ENCODE measurements around the gene LPP.

The LPP gene

DNA sequence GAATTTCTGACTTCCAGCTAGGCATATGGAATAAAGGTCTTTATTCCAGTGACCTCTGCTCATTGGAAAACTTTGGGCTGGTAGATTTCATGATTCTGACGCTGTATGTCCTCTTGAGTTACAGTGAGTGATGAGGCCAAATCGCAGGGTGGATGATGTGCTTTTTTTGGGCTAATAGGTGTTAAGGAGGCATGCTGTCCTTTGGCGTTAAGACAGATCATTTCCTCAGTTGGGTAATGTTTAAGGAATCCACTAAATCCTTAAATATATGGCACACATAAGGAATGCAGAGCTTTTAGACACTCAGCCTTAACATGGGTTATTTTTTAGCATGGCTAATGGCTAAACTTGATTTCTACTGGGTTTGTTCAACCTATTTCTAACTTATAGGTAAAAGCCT lies 87.9 kb downstream of the LPP start:
- no peak for TF ChIP-seq GATA2 (IDR thresholded peaks at IDR 0.05; ENCODE audit: low read depth, low read length)
- TF ChIP-seq GATA3 (IDR thresholded peaks at IDR 0.05; ENCODE audit: low read depth, low read length), result no peak

GRCh38 chr3:188242436-188243123 lies 88.6 kb downstream of the LPP start:
- no peak for TF ChIP-seq GATA2 (IDR thresholded peaks at IDR 0.05; ENCODE audit: low read depth, low read length)
- no peak for TF ChIP-seq GATA3 (IDR thresholded peaks at IDR 0.05; ENCODE audit: low read depth, low read length)

GRCh38 chr3:188243124-188243795 lies 89.3 kb downstream of the LPP start:
- no peak for TF ChIP-seq GATA3 (IDR thresholded peaks at IDR 0.05; ENCODE audit: low read depth, low read length)
- no peak for TF ChIP-seq GATA2 (IDR thresholded peaks at IDR 0.05; ENCODE audit: low read depth, low read length)

- no peak for TF ChIP-seq GATA2 (IDR thresholded peaks at IDR 0.05; ENCODE audit: low read depth, low read length)
- TF ChIP-seq GATA3 (IDR thresholded peaks at IDR 0.05; ENCODE audit: low read depth, low read length), result no peak
Observed at GRCh38 chr3:188244395-188244861, 90.5 kb downstream of the LPP start.

GRCh38 chr3:188246905-188247304 lies 92.9 kb downstream of the LPP start:
- TF ChIP-seq GATA3 (IDR thresholded peaks at IDR 0.05; ENCODE audit: low read depth, low read length) (no peak), GATA2 (IDR thresholded peaks at IDR 0.05; ENCODE audit: low read depth, low read length) (no peak)

DNA sequence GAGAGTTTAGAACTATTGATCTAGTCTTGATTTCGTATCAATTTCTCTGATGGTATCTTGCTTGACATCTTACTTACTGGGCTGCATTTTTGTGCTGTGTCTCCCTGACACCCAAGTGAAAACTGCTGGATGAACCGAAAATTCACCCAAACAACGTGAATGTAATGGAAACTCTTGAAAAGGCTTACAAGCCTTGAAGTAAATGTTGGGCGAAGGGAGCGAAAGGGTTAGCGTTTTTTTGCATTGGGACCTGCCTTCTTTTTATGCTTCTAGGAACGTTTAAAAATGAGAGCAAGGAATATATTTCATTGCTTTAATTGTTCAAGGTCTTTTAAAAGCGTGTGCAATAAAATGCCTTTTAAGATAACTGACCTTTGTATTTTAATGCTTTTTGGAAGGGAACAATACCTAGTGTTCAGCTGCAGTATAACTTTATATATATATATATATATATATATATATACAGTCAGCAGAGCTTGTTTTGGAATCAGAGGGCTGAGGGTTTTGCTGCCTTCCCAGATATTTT lies 94.1 kb downstream of the LPP start:
- TF ChIP-seq GATA3 (IDR thresholded peaks at IDR 0.05; ENCODE audit: low read depth, low read length) (no peak), GATA2 (IDR thresholded peaks at IDR 0.05; ENCODE audit: low read depth, low read length) (no peak)

DNA sequence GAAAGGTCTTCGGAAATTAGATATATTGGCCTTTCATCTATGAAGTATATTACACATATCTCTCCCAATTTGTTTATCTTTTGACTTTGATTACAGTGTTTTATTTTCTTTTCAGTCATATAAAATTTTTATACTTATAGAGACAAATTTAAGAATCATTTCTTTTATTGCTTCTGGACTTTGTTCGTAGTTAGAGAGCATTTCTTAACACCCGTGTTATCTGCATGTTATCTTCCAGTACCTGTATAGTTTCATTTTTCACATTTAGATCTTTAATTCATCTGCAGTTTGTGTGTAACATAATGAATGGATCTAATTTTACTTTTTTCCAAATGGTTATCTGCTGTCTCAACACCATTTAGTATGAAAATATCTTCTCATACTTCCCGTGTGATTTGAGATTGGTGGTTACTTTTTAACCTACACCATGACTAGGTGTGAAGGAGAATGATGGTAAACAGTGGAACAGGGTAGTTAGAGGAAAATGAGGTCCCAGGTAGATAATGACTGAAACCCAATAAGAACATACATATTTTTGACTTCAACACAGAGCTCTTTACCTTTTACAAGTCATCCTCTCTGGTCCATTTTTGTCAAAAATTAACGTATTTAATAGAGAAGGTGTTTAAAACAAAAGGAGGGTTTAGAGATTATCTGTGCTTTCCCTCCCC lies 99.3 kb downstream of the LPP start:
- TF ChIP-seq GATA3 (IDR thresholded peaks at IDR 0.05; ENCODE audit: low read depth, low read length), result no peak

DNA sequence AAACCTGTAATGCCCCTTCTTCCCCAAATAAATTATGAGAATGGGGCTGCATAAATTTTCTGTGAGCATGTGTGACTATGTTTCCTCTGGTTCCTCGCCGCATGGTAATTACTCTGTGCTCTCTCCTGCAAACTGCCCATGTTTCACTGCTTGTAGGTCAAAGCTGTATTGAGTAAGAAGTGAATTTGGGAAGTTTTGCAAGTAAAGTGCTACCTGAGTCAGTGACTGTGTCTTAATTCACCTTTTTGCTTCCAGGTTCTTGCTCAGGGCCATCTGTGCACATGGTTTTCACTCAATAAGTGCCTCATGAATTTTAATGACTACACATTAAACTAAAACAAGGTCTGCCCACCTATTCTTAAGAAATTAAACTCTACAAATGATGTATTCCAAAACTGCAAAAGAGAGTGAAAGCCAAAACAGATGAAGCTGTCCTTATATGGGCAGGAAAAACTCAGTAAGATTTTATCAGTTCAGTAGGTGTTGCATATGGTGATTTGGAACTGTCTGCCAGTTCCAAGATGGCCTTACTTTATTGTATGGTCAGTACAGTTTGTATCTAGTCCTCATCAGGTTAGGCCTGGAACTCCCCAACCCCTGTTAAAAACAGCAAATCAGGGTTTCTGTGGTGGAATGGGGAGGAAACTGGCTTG lies 100.0 kb downstream of the LPP start:
- TF ChIP-seq GATA2 (IDR thresholded peaks at IDR 0.05; ENCODE audit: low read depth, low read length), result no peak
- TF ChIP-seq GATA3 (IDR thresholded peaks at IDR 0.05; ENCODE audit: low read depth, low read length), result no peak

DNA sequence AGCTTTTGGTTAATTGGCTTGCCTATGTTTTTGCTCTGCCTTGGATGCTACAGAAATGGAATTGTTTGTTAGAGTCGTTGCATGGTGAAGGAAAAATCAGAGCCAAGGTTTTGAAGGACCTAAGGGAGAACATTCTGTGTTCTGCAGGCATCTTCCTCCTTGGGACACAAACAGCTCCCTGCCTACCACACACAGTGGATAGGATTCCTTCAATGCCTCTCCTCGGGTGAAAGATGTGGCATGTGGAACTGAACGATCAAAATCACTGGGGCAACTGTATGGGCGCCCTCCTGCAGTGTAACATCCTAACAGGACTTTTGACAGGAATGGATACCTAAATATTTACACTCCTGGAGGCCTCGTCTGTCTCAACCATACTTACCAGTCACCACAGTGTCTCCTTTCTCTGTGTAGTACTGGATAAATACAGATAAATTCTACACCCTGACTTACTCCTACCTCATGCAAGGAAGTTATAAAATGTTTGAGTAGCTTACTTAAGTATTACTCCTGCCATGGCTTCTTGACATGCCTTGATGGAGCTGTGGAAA lies 100.6 kb downstream of the LPP start:
- TF ChIP-seq GATA3 (IDR thresholded peaks at IDR 0.05; ENCODE audit: low read depth, low read length) (no peak), GATA2 (IDR thresholded peaks at IDR 0.05; ENCODE audit: low read depth, low read length) (no peak)

DNA sequence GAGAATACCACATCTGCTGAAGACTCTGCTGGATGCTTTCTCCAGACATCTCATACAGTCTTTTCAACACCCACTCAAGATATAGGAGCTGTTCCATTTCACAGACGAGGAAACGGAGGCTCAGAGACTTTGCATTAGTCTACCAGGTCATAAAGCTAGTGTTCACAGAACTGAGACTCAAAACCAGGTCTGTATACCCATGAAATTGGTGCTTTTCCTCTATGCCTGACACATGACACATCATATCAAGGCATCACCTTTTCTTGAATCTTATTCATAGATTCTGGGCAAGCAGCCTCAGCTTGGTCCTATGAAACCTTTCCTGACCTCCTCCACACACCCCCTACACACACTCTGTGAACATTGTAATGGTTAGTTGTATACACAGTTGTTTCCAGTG lies 101.2 kb downstream of the LPP start:
- TF ChIP-seq GATA2 (IDR thresholded peaks at IDR 0.05; ENCODE audit: low read depth, low read length) (no peak), GATA3 (IDR thresholded peaks at IDR 0.05; ENCODE audit: low read depth, low read length) (no peak)

- no peak for TF ChIP-seq GATA3 (IDR thresholded peaks at IDR 0.05; ENCODE audit: low read depth, low read length)
- no peak for TF ChIP-seq GATA2 (IDR thresholded peaks at IDR 0.05; ENCODE audit: low read depth, low read length)
Observed at GRCh38 chr3:188256758-188257157, 102.8 kb downstream of the LPP start.

GRCh38 chr3:188257384-188258026 lies 103.5 kb downstream of the LPP start:
- no peak for TF ChIP-seq GATA3 (IDR thresholded peaks at IDR 0.05; ENCODE audit: low read depth, low read length)
- no peak for TF ChIP-seq GATA2 (IDR thresholded peaks at IDR 0.05; ENCODE audit: low read depth, low read length)

DNA sequence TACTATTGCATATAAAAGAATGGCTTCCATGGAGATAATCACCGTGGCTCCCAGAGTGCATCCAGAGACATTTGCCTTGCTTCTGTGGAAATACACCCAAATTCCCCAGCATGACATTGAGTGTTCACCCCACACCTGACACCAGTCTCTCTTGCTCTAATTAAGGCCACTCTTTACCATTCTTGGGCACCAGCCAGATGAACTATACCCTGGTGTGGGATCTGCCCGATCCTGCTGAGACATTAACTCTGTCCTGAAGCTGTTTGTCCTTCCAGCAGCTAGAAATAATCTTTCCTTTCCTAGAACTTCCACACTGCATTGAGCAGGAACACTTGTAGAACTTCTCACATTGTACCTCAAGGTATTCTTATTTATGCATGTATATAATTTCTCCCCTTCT lies 105.2 kb downstream of the LPP start:
- no peak for TF ChIP-seq GATA3 (IDR thresholded peaks at IDR 0.05; ENCODE audit: low read depth, low read length)
- no peak for TF ChIP-seq GATA2 (IDR thresholded peaks at IDR 0.05; ENCODE audit: low read depth, low read length)

Measured in SH-SY5Y (cell line).